Esophagus (tissue), 2 donors: ENCODE measurements around the gene PREX1. TPM values are rescaled to one million over a fixed set of nuclear protein-coding genes. Genes with fewer than 3 reads are reported as not detected.

Experiments
- H3K27ac ChIP-seq, 2 donors: one replicate each; pipeline ENCODE4 v1.5.1; 2013; ENCODE audit warnings: low read depth in 2 of 2, mild to moderate bottlenecking in 2 of 2, inconsistent platforms in 1 of 2, low read length in 1 of 2, moderate library complexity in 1 of 2
- H3K27me3 ChIP-seq, 2 donors: one replicate each; pipeline ENCODE4 v1.6.1; 2013; ENCODE audit warnings: low read length in 2 of 2, control low read depth in 1 of 2, mild to moderate bottlenecking in 1 of 2; ENCODE audit not compliant: insufficient read depth in 2 of 2, control insufficient read depth in 1 of 2
- H3K36me3 ChIP-seq, 2 donors: one replicate each; pipeline ENCODE4 v1.6.1; 2013; ENCODE audit warnings: low read length in 1 of 2; ENCODE audit not compliant: control insufficient read depth in 2 of 2, insufficient read depth in 2 of 2
- H3K4me1 ChIP-seq, 2 donors: one replicate each; pipeline ENCODE4 v1.6.1; 2013; ENCODE audit warnings: low read length in 1 of 2; ENCODE audit not compliant: control insufficient read depth in 2 of 2, insufficient read depth in 2 of 2
- H3K4me3 ChIP-seq, 2 donors: one replicate each; pipeline ENCODE4 v1.5.1; 2013; ENCODE audit warnings: low read length in 2 of 2, mild to moderate bottlenecking in 2 of 2, low read depth in 1 of 2, moderate library complexity in 1 of 2
- H3K9me3 ChIP-seq, 2 donors: one replicate each; pipeline ENCODE4 v1.6.1; 2013; ENCODE audit warnings: mild to moderate bottlenecking in 2 of 2, low read depth in 1 of 2, low read length in 1 of 2, moderate library complexity in 1 of 2; ENCODE audit not compliant: control insufficient read depth in 2 of 2, insufficient read depth in 1 of 2
- WGBS, 2 donors: extraction: QIAGEN DNeasy Blood & Tissue Kit; methylation state at CpG; one replicate each; pipeline ENCODE4 v1.1.7; 2013; 5-methylcytosine and 5-hydroxymethylcytosine counted together
- polyA plus RNA-seq, 2 donors: library from polyadenylated mRNA; stranded (reverse); fragments of 200-250 nt; gene quantifications; one replicate each; pipeline ENCODE4 v1.2.3, GENCODE V29; 2013
- donor health status: healthy with polysubstance abuse.
- donor health status: Bipolar disorder and iron deficiency.

Gene PREX1
- polyA plus RNA-seq, 2 donors, result 2.5 to 3.0 TPM

- H3K36me3 ChIP-seq, result peaks cover 0 to 11% of the 10 kb centered on the region in 2 donors
- peaks cover 0 to 4% of the 10 kb centered on the region in 2 donors for H3K4me1 ChIP-seq
- no peaks in the 10 kb centered on the region for H3K27me3 ChIP-seq
- no peak overlapping the region for H3K4me3 ChIP-seq
- 89 to 90% methylated on average over 21 to 23 of the region's 23 CpGs for WGBS, 2 donors
- no peak overlapping the region for H3K27ac ChIP-seq
- H3K9me3 ChIP-seq, result peaks cover 0 to 2% of the 10 kb centered on the region in 2 donors
Measured at GRCh38 chr20:48624315-48625020, 203.3 kb downstream of the PREX1 start.

DNA sequence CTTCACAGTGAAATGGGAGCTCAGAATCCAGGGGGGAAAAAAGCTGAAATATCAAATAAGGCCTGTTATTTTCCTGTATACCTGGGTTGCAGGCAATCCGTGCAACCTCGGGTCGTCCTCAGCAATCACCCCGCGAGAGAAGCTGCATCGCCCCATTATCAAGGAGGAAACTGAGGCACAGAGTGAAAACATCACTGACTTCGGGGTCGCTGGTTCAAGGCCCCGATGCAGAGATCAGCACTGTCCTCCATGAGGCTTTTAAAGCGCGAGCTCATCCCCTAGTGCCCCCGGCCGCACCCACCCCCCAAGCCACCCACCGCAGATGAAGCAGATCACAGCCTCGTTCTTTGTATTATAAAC lies 203.9 kb downstream of the PREX1 start:
- H3K27ac ChIP-seq, result no peak overlapping the region
- peaks cover 0 to 4% of the 10 kb centered on the region in 2 donors for H3K4me1 ChIP-seq
- no peak overlapping the region for H3K4me3 ChIP-seq
- H3K9me3 ChIP-seq, result no peaks in the 10 kb centered on the region
- H3K36me3 ChIP-seq, result peaks cover 0 to 10% of the 10 kb centered on the region in 2 donors
- H3K27me3 ChIP-seq, result no peaks in the 10 kb centered on the region
- WGBS, 2 donors, result 94 to 95% methylated on average over 15 of the region's 15 CpGs

- Histone ChIP-seq H3K9me3 (no peaks in the 10 kb centered on the region), H3K36me3 (peaks cover 0 to 7% of the 10 kb centered on the region in 2 donors), H3K27ac (no peak overlapping the region), H3K27me3 (no peaks in the 10 kb centered on the region), H3K4me3 (no peak overlapping the region), H3K4me1 (peaks cover 0 to 4% of the 10 kb centered on the region in 2 donors)
- 91 to 95% methylated on average over 16 of the region's 16 CpGs for WGBS, 2 donors
Measured at GRCh38 chr20:48623176-48623905, 204.5 kb downstream of the PREX1 start.

GRCh38 chr20:48622421-48622820 lies 205.4 kb downstream of the PREX1 start:
- peaks cover 0 to 4% of the 10 kb centered on the region in 2 donors for H3K4me1 ChIP-seq
- no peaks in the 10 kb centered on the region for H3K9me3 ChIP-seq
- 72 to 76% methylated on average over 11 of the region's 11 CpGs for WGBS, 2 donors
- no peak overlapping the region for H3K27ac ChIP-seq
- peaks cover 0 to 5% of the 10 kb centered on the region in 2 donors for H3K36me3 ChIP-seq
- no peak overlapping the region for H3K4me3 ChIP-seq
- H3K27me3 ChIP-seq, result no peaks in the 10 kb centered on the region

DNA sequence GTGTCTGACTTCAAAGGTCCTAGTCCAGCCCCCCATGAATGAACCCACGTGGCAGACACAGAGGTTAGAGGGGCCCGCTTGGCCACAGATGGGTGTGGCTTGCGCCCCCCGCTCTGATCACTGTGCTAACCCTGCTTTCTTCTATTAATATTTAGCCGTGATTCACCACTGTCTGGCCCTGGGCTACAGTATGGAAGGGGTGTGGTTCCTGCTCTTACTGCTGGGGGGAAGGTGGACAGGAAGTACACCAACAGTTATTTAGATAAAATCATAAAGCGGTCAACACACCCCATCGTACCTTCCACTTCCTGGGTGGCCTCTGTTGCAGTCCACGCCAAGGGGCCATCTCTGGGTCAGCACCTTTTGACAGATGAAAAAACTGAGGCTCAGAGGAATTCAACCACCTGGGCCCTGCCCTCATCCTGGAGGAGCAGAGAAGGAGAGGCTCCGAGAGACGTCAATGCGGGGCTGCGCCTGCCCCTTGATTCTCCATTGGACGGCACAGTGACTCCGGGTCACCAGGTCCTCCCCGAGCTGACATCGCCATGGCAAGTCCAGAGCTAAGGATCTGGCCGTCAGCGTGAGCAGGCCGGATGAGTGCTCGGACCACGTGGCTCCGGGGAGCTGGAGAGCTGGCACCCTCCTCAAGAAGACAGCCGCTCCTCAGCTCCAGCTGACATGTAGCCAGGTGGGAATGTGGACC lies 206.3 kb downstream of the PREX1 start:
- no peaks in the 10 kb centered on the region for H3K27me3 ChIP-seq
- peaks cover 0 to 4% of the 10 kb centered on the region in 2 donors for H3K36me3 ChIP-seq
- 58 to 61% methylated on average over 23 of the region's 23 CpGs for WGBS, 2 donors
- peaks cover 0 to 4% of the 10 kb centered on the region in 2 donors for H3K4me1 ChIP-seq
- H3K4me3 ChIP-seq, result no peak overlapping the region
- H3K9me3 ChIP-seq, result no peaks in the 10 kb centered on the region
- H3K27ac ChIP-seq, result no peak overlapping the region

DNA sequence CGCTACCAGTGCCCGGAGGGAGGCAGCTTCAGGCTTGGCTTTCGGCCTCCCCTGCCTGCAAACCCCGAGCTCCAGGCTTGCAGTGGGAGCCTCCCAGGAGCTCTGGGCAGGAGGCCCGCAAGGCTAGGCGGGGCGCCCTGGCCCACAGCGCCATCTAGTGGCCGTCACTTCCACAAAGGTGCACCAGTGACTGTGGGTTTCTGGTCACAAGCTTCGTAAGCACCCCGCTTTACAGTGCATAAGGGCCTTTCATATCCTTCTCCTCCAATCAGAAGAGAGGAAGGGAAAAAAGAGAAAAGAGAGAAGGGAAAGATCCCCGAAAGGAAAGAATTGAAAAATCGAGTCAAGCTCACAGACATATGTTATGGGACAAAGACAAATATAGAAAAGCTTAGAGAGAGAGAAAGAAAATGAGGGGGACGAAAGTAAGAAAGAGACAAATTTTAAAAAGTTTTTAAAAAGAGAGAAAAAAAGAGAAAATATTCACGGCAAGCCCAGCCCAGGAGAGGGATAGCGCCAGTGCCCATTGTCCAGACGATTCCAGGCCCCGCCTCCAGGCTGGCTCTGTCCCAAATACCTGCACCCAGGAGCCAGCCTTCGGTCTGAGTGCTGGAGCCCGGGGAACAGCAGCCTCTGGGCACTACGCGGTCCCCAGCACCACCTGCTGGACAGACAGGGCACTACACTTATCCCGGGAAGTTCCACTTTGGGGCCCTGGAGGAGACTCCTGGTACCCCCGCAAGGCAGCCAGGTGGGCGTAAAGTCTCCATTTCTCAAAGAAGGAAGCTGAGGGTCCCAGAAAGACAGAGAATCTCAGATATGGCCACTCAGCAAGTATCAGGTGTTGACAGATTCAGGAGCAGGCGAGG lies 207.1 kb downstream of the PREX1 start:
- H3K36me3 ChIP-seq, result peaks cover 0 to 2% of the 10 kb centered on the region in 2 donors
- no peaks in the 10 kb centered on the region for H3K9me3 ChIP-seq
- H3K27me3 ChIP-seq, result no peaks in the 10 kb centered on the region
- no peak overlapping the region for H3K27ac ChIP-seq
- no peak overlapping the region for H3K4me3 ChIP-seq
- 7 to 10% methylated on average over 26 of the region's 26 CpGs for WGBS, 2 donors
- peaks cover 0 to 4% of the 10 kb centered on the region in 2 donors for H3K4me1 ChIP-seq

DNA sequence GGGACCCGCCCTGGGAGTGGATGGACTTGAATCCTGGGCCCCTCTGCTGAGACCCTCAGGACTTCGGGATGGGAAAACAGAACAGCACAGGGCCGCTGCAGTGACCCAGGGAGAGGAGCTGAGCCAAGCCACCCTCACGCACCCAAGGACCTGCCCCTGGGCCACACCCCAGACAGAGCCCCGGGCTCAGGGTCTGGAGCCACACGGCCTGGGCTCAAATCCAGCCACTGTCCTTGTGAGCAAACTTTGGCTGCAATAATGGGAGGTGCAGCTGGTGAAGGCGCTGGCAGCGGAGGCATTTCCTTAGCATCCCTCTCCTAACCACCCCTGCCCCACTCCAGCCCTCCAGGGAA lies 207.7 kb downstream of the PREX1 start:
- H3K9me3 ChIP-seq, result no peaks in the 10 kb centered on the region
- H3K27me3 ChIP-seq, result no peaks in the 10 kb centered on the region
- H3K36me3 ChIP-seq, result peaks cover 0 to 2% of the 10 kb centered on the region in 2 donors
- WGBS, 2 donors, result 38 to 43% methylated on average over 5 to 8 of the region's 8 CpGs
- H3K27ac ChIP-seq, result no peak overlapping the region
- no peak overlapping the region for H3K4me3 ChIP-seq
- H3K4me1 ChIP-seq, result peaks cover 0 to 4% of the 10 kb centered on the region in 2 donors

GRCh38 chr20:48619126-48620101 lies 208.4 kb downstream of the PREX1 start:
- Histone ChIP-seq H3K4me3 (no peak overlapping the region), H3K9me3 (no peaks in the 10 kb centered on the region), H3K27ac (no peak overlapping the region), H3K36me3 (peaks cover 0 to 1% of the 10 kb centered on the region in 2 donors), H3K27me3 (no peaks in the 10 kb centered on the region), H3K4me1 (peaks cover 0 to 4% of the 10 kb centered on the region in 2 donors)
- WGBS, 2 donors, result 45 to 49% methylated on average over 17 of the region's 17 CpGs
